Tibial nerve (tissue), 3 donors: Measurements from ENCODE around the gene SIPA1L3.

ENCODE experiments used
- POLR2A ChIP-seq, 2 donors: fragments of 450-650 bp; IDR thresholded peaks; one replicate each; pipeline ENCODE4 v1.6.1; 2017; ENCODE audit warnings: antibody characterized with exemption in 2 of 2, mild to moderate bottlenecking in 2 of 2, moderate library complexity in 2 of 2
- TF ChIP-seq, protein P1 (sequence below), 5 experiments: fragments of 200-600 bp in 3 of 5; fragments of 450-650 bp in 2 of 5; sonication (generic) in 3 of 5; IDR thresholded peaks; one replicate each; pipeline ENCODE4 v1.5.1; 2016 to 2019; ENCODE audit warnings: antibody characterized with exemption in 5 of 5, mild to moderate bottlenecking in 3 of 5, moderate library complexity in 2 of 5

DNA sequence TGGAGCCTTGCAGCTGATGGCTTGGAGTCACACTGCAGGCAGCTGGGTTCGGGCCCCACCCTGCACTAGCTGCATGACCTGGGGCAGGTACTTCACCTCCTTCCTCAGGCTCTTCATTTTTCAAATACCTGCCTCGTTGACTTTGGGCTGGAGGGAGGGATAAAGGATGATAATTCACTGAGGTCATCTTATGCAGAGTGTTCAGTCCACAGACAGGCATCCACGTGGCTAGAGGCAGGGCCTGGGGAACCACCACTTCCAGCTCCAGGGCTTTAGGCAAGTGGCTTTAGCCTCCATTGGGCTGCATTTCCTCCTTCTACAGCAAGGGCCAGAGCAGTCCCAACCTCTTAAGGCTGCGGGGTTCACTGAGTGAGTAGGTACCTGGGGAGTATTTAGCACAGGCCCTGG lies 84.8 kb downstream of the SIPA1L3 start:
- TF ChIP-seq, protein P1, sequence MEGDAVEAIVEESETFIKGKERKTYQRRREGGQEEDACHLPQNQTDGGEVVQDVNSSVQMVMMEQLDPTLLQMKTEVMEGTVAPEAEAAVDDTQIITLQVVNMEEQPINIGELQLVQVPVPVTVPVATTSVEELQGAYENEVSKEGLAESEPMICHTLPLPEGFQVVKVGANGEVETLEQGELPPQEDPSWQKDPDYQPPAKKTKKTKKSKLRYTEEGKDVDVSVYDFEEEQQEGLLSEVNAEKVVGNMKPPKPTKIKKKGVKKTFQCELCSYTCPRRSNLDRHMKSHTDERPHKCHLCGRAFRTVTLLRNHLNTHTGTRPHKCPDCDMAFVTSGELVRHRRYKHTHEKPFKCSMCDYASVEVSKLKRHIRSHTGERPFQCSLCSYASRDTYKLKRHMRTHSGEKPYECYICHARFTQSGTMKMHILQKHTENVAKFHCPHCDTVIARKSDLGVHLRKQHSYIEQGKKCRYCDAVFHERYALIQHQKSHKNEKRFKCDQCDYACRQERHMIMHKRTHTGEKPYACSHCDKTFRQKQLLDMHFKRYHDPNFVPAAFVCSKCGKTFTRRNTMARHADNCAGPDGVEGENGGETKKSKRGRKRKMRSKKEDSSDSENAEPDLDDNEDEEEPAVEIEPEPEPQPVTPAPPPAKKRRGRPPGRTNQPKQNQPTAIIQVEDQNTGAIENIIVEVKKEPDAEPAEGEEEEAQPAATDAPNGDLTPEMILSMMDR (IDR thresholded peaks at IDR 0.05) = no peak
- TF ChIP-seq POLR2A (IDR thresholded peaks at IDR 0.05) = no peak
